ENCODE results near the gene OR56A4. TPM values are rescaled to one million over a fixed set of nuclear protein-coding genes. Genes with fewer than 3 reads are reported as not detected.

OR56A4 gene
- total RNA-seq = not detected

- no peak within 1 kb of the TSS for H3K27ac ChIP-seq
- no peak within 1 kb of the TSS for H3K4me3 ChIP-seq
- DNase-seq = no peak
- H3K36me3 ChIP-seq = no peaks in the 10 kb centered on the region
- no peaks in the 10 kb centered on the region for H3K27me3 ChIP-seq
- H3K9me3 ChIP-seq = no peaks in the 10 kb centered on the region
- intact Hi-C loops (cut with DNase I; ENCODE audit: low total_unique reads) = no loop called here
- TF ChIP-seq CTCF (IDR thresholded peaks at IDR 0.05) (no peak), POLR2A (IDR thresholded peaks at IDR 0.05) (no peak)
- no peaks in the 10 kb centered on the region for H3K4me1 ChIP-seq
Observed at GRCh38 chr11:6006846-6007245, at the start of gene OR56A4. Gene OR56A4, minus strand, starts transcription at chr11:6006946. Its CDS starts 3,954 bp downstream, at chr11:6002992.

- Histone ChIP-seq H3K36me3 (no peaks in the 10 kb centered on the region), H3K27ac (no peak overlapping the region), H3K4me3 (no peak overlapping the region), H3K27me3 (no peaks in the 10 kb centered on the region), H3K9me3 (no peaks in the 10 kb centered on the region), H3K4me1 (no peaks in the 10 kb centered on the region)
- TF ChIP-seq POLR2A (IDR thresholded peaks at IDR 0.05) (no peak), CTCF (IDR thresholded peaks at IDR 0.05) (no peak)
- intact Hi-C loops (cut with DNase I; ENCODE audit: low total_unique reads) = no loop called here
- DNase-seq = no peak
Observed at GRCh38 chr11:6055569-6055968, 48.8 kb upstream of the OR56A4 start.

- TF ChIP-seq POLR2A (IDR thresholded peaks at IDR 0.05) (no peak), CTCF (IDR thresholded peaks at IDR 0.05) (no peak)
- DNase-seq = no peak
- no peaks in the 10 kb centered on the region for H3K4me1 ChIP-seq
- no peak overlapping the region for H3K4me3 ChIP-seq
- no peak overlapping the region for H3K27ac ChIP-seq
- H3K27me3 ChIP-seq = no peaks in the 10 kb centered on the region
- no peaks in the 10 kb centered on the region for H3K9me3 ChIP-seq
- intact Hi-C loops (cut with DNase I; ENCODE audit: low total_unique reads) = no loop called here
- H3K36me3 ChIP-seq = no peaks in the 10 kb centered on the region
Observed at GRCh38 chr11:6052374-6052773, 45.6 kb upstream of the OR56A4 start.

GRCh38 chr11:6040874-6041273 lies 34.1 kb upstream of the OR56A4 start:
- H3K9me3 ChIP-seq = no peaks in the 10 kb centered on the region
- no peaks in the 10 kb centered on the region for H3K27me3 ChIP-seq
- no peaks in the 10 kb centered on the region for H3K36me3 ChIP-seq
- H3K27ac ChIP-seq = no peak overlapping the region
- TF ChIP-seq POLR2A (IDR thresholded peaks at IDR 0.05) (no peak), CTCF (IDR thresholded peaks at IDR 0.05) (no peak)
- H3K4me1 ChIP-seq = no peaks in the 10 kb centered on the region
- intact Hi-C loops (cut with DNase I; ENCODE audit: low total_unique reads) = no loop called here
- DNase-seq = no peak
- H3K4me3 ChIP-seq = no peak overlapping the region

GRCh38 chr11:6030708-6031405 lies 24.1 kb upstream of the OR56A4 start, which contains the start of gene OR56A1:
Gene OR56A1, minus strand, starts transcription at chr11:6030758. Its CDS starts 3,066 bp downstream, at chr11:6027692.
- H3K4me1 ChIP-seq = no peaks in the 10 kb centered on the region
- no peaks in the 10 kb centered on the region for H3K9me3 ChIP-seq
- H3K27ac ChIP-seq = no peak within 1 kb of the TSS
- no peaks in the 10 kb centered on the region for H3K27me3 ChIP-seq
- H3K36me3 ChIP-seq = no peaks in the 10 kb centered on the region
- intact Hi-C loops (cut with DNase I; ENCODE audit: low total_unique reads) = no loop called here
- no peak for DNase-seq
- TF ChIP-seq POLR2A (IDR thresholded peaks at IDR 0.05) = no peak
- TF ChIP-seq CTCF (IDR thresholded peaks at IDR 0.05) = no peak
- no peak within 1 kb of the TSS for H3K4me3 ChIP-seq

Measured in uterus (tissue), 4 donors.